GM19238 (cell line): ENCODE data around the gene TBC1D7.

Experiments
- DNase-seq: peaks from one replicate; pipeline ENCODE4 v3.0.0; 2011; ENCODE audit warnings: low spot score; ENCODE audit not compliant: insufficient read length

Gene TBC1D7

GRCh38 chr6:13328076-13328874 lies at the start of gene TBC1D7:
TSS of gene TBC1D7 (minus strand) at chr6:13328537. CDS start at chr6:13326898, 1,639 bp downstream.
- peak; percentile 79 for DNase-seq

GRCh38 chr6:13377054-13377758 lies 48.9 kb upstream of the TBC1D7 start:
- DNase-seq, result no peak

- peak; percentile 60 for DNase-seq
Measured at GRCh38 chr6:13375360-13375878, 47.1 kb upstream of the TBC1D7 start.

- DNase-seq, result no peak
Measured at GRCh38 chr6:13373919-13374318, 45.6 kb upstream of the TBC1D7 start.

- DNase-seq, result no peak
Measured at GRCh38 chr6:13373488-13373886, 45.1 kb upstream of the TBC1D7 start.

- no peak for DNase-seq
Measured at GRCh38 chr6:13372688-13373487, 44.6 kb upstream of the TBC1D7 start.

GRCh38 chr6:13372076-13372475 lies 43.7 kb upstream of the TBC1D7 start:
- DNase-seq, result no peak

GRCh38 chr6:13371421-13372072 lies 43.2 kb upstream of the TBC1D7 start:
- no peak for DNase-seq

- DNase-seq, result no peak
Measured at GRCh38 chr6:13370623-13371022, 42.3 kb upstream of the TBC1D7 start.

- DNase-seq, result no peak
Measured at GRCh38 chr6:13369591-13369990, 41.3 kb upstream of the TBC1D7 start.

GRCh38 chr6:13368731-13369115 lies 40.4 kb upstream of the TBC1D7 start:
- no peak for DNase-seq

GRCh38 chr6:13368079-13368730 lies 39.9 kb upstream of the TBC1D7 start:
- no peak for DNase-seq

- no peak for DNase-seq
Measured at GRCh38 chr6:13367396-13367795, 39.1 kb upstream of the TBC1D7 start.

GRCh38 chr6:13365320-13365719 lies 37.0 kb upstream of the TBC1D7 start:
- no peak for DNase-seq

- DNase-seq, result no peak
Measured at GRCh38 chr6:13364842-13365241, 36.5 kb upstream of the TBC1D7 start.

- no peak for DNase-seq
Measured at GRCh38 chr6:13362412-13362811, 34.1 kb upstream of the TBC1D7 start.

- no peak for DNase-seq
Measured at GRCh38 chr6:13360671-13361540, 32.6 kb upstream of the TBC1D7 start.

- DNase-seq, result no peak
Measured at GRCh38 chr6:13359287-13359686, 30.9 kb upstream of the TBC1D7 start.

- DNase-seq, result no peak
Measured at GRCh38 chr6:13358511-13358910, 30.2 kb upstream of the TBC1D7 start.
